OCI-LY3 (cell line): ENCODE results near the gene PNPLA3.

Experiments used
- EZH2phosphoT487 ChIP-seq: fragments of 200-600 bp; shearing (Covaris generic); IDR thresholded peaks from 2 replicates; pipeline ENCODE4 v1.6.1; 2018; ENCODE audit warnings: antibody characterized with exemption, mixed run types, low read depth
- TF ChIP-seq, protein P1 (sequence below): fragments of 200-600, 300-600 bp; sonication (generic); IDR thresholded peaks from 2 replicates; pipeline ENCODE4 v1.5.1; 2014; ENCODE audit warnings: antibody characterized with exemption, low read length, low read depth

DNA sequence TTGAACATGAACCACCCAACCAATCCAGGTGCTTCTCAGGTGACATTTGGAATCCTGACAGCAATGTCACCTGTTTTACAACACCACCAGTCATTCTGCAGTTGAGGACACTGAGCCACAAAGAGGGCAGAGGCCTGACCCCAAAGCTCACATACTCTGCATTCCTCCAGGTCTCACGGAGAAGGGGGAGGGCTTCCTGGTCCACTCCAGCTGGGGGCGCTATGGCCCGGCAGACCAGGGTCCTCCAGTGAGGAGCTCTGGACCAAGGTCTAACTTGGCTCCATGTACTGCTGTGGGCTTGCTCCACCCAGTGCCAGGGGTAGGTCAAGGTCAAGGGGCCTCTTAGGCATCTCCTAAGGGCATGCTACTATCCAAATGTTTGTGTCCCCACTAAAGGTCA is 1.5 kb upstream of the PNPLA3 start:
- TF ChIP-seq, protein P1, sequence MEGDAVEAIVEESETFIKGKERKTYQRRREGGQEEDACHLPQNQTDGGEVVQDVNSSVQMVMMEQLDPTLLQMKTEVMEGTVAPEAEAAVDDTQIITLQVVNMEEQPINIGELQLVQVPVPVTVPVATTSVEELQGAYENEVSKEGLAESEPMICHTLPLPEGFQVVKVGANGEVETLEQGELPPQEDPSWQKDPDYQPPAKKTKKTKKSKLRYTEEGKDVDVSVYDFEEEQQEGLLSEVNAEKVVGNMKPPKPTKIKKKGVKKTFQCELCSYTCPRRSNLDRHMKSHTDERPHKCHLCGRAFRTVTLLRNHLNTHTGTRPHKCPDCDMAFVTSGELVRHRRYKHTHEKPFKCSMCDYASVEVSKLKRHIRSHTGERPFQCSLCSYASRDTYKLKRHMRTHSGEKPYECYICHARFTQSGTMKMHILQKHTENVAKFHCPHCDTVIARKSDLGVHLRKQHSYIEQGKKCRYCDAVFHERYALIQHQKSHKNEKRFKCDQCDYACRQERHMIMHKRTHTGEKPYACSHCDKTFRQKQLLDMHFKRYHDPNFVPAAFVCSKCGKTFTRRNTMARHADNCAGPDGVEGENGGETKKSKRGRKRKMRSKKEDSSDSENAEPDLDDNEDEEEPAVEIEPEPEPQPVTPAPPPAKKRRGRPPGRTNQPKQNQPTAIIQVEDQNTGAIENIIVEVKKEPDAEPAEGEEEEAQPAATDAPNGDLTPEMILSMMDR: peak; percentile 20; the same call in 1 of the 2 replicates
- TF ChIP-seq EZH2phosphoT487: no peak
